ENCODE measurements around the gene MFGE8. TPM values are rescaled to one million over a fixed set of nuclear protein-coding genes. Genes with fewer than 3 reads are reported as not detected.

The MFGE8 gene
- total and polyA plus RNA-seq, 2 experiments from 2014 or later = 334 to 411 TPM

DNA sequence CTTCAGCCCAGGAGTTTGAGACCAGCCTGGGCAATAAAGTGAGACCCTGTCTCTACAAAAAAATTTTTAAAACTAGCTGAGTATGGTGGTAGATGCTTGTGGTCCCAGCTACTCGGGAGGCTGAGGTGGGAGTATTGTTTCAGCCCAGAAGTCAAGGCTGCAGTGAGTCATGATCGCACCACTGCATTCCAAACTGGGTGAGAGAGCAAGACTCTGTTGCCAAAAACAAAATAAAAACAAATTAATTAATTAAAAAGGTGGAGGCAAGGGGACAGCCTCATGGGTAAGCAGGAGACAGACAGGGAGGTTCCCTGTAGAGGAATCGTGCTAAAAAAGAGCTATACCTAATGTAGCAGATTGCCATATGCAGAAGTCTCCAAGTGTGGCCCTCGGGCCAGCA is 30.4 kb downstream of the MFGE8 start:
- DNase-seq = peak; percentile 59
- no peaks in the 10 kb centered on the region for H3K79me2 ChIP-seq (ENCODE audit: insufficient read depth)
- H3K4me2 ChIP-seq (ENCODE audit: unreplicated experiment) = no peak overlapping the region
- no peaks in the 10 kb centered on the region for H3K36me3 ChIP-seq (ENCODE audit: low read depth)
- H3K9me3 ChIP-seq (ENCODE audit: low read depth) = no peaks in the 10 kb centered on the region
- H3K27me3 ChIP-seq (replicated peaks; ENCODE audit: insufficient read depth) = no peaks in the 10 kb centered on the region
- no peaks in the 10 kb centered on the region for H3F3A ChIP-seq (ENCODE audit: insufficient read depth)
- in situ Hi-C loops (cut with MboI) = no loop called here
- no peak overlapping the region for H3K27ac ChIP-seq
- no peaks in the 10 kb centered on the region for H4K20me1 ChIP-seq (ENCODE audit: insufficient read depth)
- WGBS, 2 experiments (ENCODE audit: low coverage in 1 of 2, low lambda C conversion rate in 2 of 2, missing lambda C conversion rate in 2 of 2) = 42 to 57% methylated on average over 4 of the region's 4 CpGs
- peaks cover 9% of the 10 kb centered on the region; the same call in 1 of the 2 replicates for H3K4me1 ChIP-seq (ENCODE audit: insufficient read depth)
- H3K9me2 ChIP-seq (ENCODE audit: insufficient read depth) = no peaks in the 10 kb centered on the region
- H2AFZ ChIP-seq = no peak overlapping the region
- TF ChIP-seq EZH2phosphoT487 (IDR thresholded peaks at IDR 0.05; ENCODE audit: insufficient read depth, low read depth) = no peak
- TF ChIP-seq EZH2 (IDR thresholded peaks at IDR 0.05; ENCODE audit: insufficient read depth, poor library complexity, severe bottlenecking) = no peak
- no peak overlapping the region for H3K9ac ChIP-seq
- no peak overlapping the region for H3K4me3 ChIP-seq

DNA sequence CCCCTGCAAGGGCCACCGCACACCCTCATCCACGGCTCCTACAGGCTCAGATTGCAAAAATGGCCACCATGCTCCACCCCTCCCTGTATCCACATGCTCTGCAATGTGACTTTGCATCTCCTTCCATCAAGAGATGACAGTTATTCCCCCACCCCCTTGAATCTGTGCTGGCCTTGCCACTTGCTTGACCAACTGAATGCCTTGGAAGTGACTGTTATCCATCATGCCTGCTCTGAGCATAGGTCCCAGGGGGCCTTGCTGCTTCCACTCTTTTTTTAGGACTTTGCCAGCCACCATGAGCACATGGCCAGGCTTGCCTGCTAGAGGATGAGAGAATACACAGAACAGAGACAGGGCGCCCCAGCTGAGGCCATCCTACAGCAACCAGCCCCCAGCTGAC is 31.4 kb downstream of the MFGE8 start:
- Histone ChIP-seq H3K9me2 (ENCODE audit: insufficient read depth) (no peaks in the 10 kb centered on the region), H3K9ac (no peak overlapping the region), H3K27me3 (replicated peaks; ENCODE audit: insufficient read depth) (no peaks in the 10 kb centered on the region), H3K4me3 (no peak overlapping the region), H3K4me1 (ENCODE audit: insufficient read depth) (peaks cover 9% of the 10 kb centered on the region; the same call in 1 of the 2 replicates), H3K79me2 (ENCODE audit: insufficient read depth) (no peaks in the 10 kb centered on the region), H3K9me3 (ENCODE audit: low read depth) (no peaks in the 10 kb centered on the region), H2AFZ (no peak overlapping the region), H3F3A (ENCODE audit: insufficient read depth) (no peaks in the 10 kb centered on the region), H3K4me2 (ENCODE audit: unreplicated experiment) (no peak overlapping the region), H4K20me1 (ENCODE audit: insufficient read depth) (no peaks in the 10 kb centered on the region), H3K27ac (no peak overlapping the region), H3K36me3 (ENCODE audit: low read depth) (no peaks in the 10 kb centered on the region)
- TF ChIP-seq EZH2 (IDR thresholded peaks at IDR 0.05; ENCODE audit: insufficient read depth, poor library complexity, severe bottlenecking) (no peak), EZH2phosphoT487 (IDR thresholded peaks at IDR 0.05; ENCODE audit: insufficient read depth, low read depth) (no peak)
- DNase-seq = peak; percentile 48
- WGBS, 2 experiments (ENCODE audit: low coverage in 1 of 2, low lambda C conversion rate in 2 of 2, missing lambda C conversion rate in 2 of 2) = 93 to 95% methylated on average over 3 of the region's 3 CpGs
- in situ Hi-C loops (cut with MboI) = no loop called here

DNA sequence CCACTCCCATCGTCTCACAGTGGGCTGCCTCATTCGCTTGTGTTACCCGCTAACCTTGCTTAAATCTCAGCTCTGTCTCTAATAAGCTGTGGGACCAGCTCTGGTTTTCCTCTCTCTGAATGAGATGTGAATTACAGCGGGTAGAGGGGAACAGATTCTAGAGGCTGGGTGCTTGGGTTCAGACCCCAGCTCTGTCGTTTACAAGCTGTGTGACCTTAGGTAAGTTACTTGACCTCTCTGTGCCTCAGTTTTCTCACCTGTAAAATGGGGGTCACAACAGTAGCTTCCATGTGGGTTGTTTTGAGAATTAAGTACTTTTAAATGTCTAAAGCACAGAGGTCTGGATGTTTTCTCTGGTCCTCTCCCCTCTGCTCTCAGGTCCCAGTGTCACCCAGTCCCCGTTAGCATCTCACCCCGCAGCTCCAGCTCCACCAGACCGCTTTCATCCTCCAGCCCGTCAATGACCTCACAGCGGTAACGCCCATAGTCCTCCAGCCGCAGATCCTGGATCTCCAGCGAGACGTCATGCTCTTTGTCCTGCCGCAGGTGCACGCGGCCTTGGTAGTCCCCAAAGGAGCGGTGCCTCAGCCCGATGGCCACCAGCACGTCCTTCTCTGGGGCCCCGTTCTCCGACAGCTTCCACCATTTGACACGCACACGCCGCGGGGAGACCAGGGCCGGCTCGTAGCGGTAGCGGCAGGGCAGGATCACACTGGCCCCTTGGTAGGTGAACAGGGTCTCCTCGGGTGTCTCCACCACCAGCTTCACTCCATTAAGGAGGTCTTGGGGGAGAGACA is 32.0 kb downstream of the MFGE8 start:
- no peaks in the 10 kb centered on the region for H3K79me2 ChIP-seq (ENCODE audit: insufficient read depth)
- no peak for TF ChIP-seq EZH2phosphoT487 (IDR thresholded peaks at IDR 0.05; ENCODE audit: insufficient read depth, low read depth)
- no peak for TF ChIP-seq EZH2 (IDR thresholded peaks at IDR 0.05; ENCODE audit: insufficient read depth, poor library complexity, severe bottlenecking)
- no peaks in the 10 kb centered on the region for H3K9me2 ChIP-seq (ENCODE audit: insufficient read depth)
- no peak overlapping the region for H3K4me3 ChIP-seq
- H4K20me1 ChIP-seq (ENCODE audit: insufficient read depth) = no peaks in the 10 kb centered on the region
- H3K9me3 ChIP-seq (ENCODE audit: low read depth) = no peaks in the 10 kb centered on the region
- no peak overlapping the region for H3K9ac ChIP-seq
- no peaks in the 10 kb centered on the region for H3F3A ChIP-seq (ENCODE audit: insufficient read depth)
- no peaks in the 10 kb centered on the region for H3K36me3 ChIP-seq (ENCODE audit: low read depth)
- no peak overlapping the region for H2AFZ ChIP-seq
- in situ Hi-C loops (cut with MboI) = no loop called here
- no peak for DNase-seq
- no peak overlapping the region for H3K4me2 ChIP-seq (ENCODE audit: unreplicated experiment)
- 93% methylated on average over 31 of the region's 31 CpGs for whole genome bisulfite sequencing, 2 experiments (ENCODE audit: low coverage in 1 of 2, low lambda C conversion rate in 2 of 2, missing lambda C conversion rate in 2 of 2)
- no peak overlapping the region for H3K27ac ChIP-seq
- no peaks in the 10 kb centered on the region for H3K27me3 ChIP-seq (replicated peaks; ENCODE audit: insufficient read depth)
- peaks cover 9% of the 10 kb centered on the region; the same call in 1 of the 2 replicates for H3K4me1 ChIP-seq (ENCODE audit: insufficient read depth)

DNA sequence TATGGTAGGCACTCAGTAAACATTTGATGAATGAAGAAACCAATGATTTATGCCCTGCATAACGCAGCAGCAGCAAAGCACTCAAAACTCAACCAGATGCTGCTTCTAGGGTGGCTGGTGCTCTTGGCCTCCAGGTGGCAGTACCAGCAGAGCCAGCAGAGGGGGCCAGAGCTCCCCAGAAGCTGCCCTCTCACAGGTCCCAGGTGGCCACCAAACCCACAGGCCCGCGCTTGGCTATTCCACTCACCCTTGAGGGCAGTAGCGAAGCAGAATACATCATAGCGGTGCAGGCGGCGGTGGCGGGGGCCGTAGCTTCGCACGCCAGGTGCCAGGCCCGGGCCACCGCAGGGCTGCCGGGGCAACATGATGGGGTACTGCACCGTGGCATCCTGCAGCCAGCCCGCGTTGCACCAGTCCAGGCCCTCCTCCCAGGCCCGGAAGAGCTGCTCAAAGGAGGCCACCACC is 34.4 kb downstream of the MFGE8 start:
- 72 to 78% methylated on average over 18 of the region's 18 CpGs for WGBS, 2 experiments (ENCODE audit: low coverage in 1 of 2, low lambda C conversion rate in 2 of 2, missing lambda C conversion rate in 2 of 2)
- Histone ChIP-seq H3K79me2 (ENCODE audit: insufficient read depth) (no peaks in the 10 kb centered on the region), H3K36me3 (ENCODE audit: low read depth) (no peaks in the 10 kb centered on the region), H3K9me2 (ENCODE audit: insufficient read depth) (no peaks in the 10 kb centered on the region), H4K20me1 (ENCODE audit: insufficient read depth) (no peaks in the 10 kb centered on the region), H3F3A (ENCODE audit: insufficient read depth) (no peaks in the 10 kb centered on the region), H2AFZ (no peak overlapping the region), H3K4me1 (ENCODE audit: insufficient read depth) (peaks cover 9% of the 10 kb centered on the region; the same call in 1 of the 2 replicates), H3K4me3 (no peak overlapping the region), H3K4me2 (ENCODE audit: unreplicated experiment) (no peak overlapping the region), H3K27me3 (replicated peaks; ENCODE audit: insufficient read depth) (no peaks in the 10 kb centered on the region; the same call in 1 of the 2 replicates), H3K9me3 (ENCODE audit: low read depth) (no peaks in the 10 kb centered on the region), H3K27ac (no peak overlapping the region), H3K9ac (no peak overlapping the region)
- TF ChIP-seq EZH2phosphoT487 (IDR thresholded peaks at IDR 0.05; ENCODE audit: insufficient read depth, low read depth) (no peak), EZH2 (IDR thresholded peaks at IDR 0.05; ENCODE audit: insufficient read depth, poor library complexity, severe bottlenecking) (no peak)
- DNase-seq = peak; percentile 70
- in situ Hi-C loops (cut with MboI) = no loop called here

Data from GM23248 (cell line).